Stimulated activated CD4-positive, alpha-beta T cell treated with anti-CD3 and anti-CD28 coated beads, Interleukin-15, amount 100 ng/mL, for 24 hours (primary cell): Measurements from ENCODE around the gene CASD1.

Experiments used
- DNase-seq: peaks from one replicate; pipeline ENCODE4 v3.0.0-alpha.2; 2020

CASD1 gene

DNA sequence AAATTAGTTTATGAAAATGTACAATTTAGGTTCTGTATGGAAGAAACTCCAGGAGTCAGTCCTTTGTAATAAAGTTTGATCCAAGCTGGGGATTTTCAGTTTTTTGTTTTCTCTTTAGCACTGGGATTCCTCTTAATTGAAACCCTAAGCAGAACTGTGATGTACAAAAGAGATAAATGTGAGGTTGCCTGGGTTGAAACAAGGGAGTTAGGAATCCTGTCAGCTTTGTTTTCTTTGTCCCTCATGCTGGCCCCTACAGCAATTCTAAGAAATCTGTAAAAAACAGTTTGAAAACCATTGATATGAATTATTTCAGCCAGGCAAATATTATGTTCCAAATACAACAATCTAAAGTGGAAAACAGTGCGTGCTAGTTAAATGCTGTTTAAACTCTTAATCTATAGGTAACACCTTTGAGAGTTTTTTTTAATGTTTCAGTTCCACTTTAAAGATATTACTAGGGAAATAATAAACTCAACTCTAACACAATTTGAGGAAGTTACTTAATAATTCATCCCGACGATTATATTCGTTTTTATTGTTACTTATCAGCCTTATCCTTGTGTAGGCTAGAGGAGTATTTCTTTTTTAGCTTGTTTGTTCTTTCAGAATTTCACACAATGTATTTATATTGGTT lies 81.0 kb downstream of the CASD1 start:
- DNase-seq: no peak

DNA sequence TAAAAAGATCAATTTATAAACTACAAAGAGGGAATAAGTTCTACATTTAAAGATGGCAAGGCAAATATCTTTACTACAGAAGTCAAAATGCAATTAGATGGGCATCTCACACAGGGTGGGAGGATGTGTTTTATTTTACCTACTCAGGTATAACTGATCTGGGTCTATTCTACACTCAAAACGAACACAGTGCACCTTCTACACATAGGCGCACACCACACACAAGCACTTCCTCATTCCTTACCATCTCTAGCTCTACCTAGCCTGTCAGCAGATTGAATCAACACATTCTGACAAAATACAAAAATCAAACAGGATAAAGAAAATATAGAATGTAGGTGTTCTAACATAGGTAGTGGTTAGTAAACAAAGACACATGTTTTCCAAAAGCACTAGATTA lies 81.6 kb downstream of the CASD1 start:
- no peak for DNase-seq

DNA sequence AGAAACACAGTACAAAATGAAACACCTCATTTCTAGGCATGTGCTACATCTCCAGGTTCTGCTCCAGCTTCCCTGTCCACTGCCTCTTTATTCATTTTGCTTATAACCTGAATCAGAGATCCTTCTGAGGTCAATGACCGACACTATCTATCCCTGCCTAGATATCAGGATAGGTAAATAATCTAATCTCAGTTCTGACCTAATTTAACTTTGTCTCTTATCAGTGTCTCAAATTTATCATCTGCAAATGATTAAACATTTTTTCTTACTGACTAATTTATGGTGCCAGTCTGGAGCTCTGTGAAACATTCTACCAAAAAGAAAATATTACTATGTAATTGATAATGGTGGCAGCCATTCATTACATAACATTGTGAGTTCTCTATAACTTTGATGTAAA lies 85.3 kb downstream of the CASD1 start:
- no peak for DNase-seq

- DNase-seq: no peak
Observed at GRCh38 chr7:94595717-94596116, 86.1 kb downstream of the CASD1 start.

DNA sequence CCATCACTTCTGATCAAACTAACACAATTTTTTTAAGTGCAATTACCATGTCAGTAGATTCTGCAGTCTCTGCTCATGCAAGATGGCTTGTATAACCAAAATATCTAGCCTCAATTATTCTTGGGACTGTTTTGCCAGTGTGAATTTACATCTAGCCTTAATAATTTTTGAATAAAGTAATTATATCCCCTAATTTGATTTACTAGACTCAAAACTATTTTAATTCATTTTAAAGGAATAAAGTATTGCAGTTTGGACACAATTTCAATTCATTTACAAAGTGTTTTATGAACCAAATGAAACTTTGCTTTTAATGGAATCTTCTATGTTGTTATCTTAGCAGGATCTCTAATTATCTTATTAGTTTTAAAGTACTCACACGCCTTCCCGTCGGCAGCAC lies 90.7 kb downstream of the CASD1 start:
- no peak for DNase-seq

GRCh38 chr7:94602181-94602580 lies 92.6 kb downstream of the CASD1 start:
- DNase-seq: no peak

GRCh38 chr7:94605031-94605430 lies 95.4 kb downstream of the CASD1 start:
- no peak for DNase-seq
